Measurements from ENCODE around the gene RANBP2.
A peak's percentile ranks its signal among the peaks of the same experiment; 100 is the strongest.
"Not testable (repeated sequence)": the region's sequence is repeated elsewhere in the genome, so short reads cannot be mapped to it uniquely, and the experiment has no call there.

Gene RANBP2

DNA sequence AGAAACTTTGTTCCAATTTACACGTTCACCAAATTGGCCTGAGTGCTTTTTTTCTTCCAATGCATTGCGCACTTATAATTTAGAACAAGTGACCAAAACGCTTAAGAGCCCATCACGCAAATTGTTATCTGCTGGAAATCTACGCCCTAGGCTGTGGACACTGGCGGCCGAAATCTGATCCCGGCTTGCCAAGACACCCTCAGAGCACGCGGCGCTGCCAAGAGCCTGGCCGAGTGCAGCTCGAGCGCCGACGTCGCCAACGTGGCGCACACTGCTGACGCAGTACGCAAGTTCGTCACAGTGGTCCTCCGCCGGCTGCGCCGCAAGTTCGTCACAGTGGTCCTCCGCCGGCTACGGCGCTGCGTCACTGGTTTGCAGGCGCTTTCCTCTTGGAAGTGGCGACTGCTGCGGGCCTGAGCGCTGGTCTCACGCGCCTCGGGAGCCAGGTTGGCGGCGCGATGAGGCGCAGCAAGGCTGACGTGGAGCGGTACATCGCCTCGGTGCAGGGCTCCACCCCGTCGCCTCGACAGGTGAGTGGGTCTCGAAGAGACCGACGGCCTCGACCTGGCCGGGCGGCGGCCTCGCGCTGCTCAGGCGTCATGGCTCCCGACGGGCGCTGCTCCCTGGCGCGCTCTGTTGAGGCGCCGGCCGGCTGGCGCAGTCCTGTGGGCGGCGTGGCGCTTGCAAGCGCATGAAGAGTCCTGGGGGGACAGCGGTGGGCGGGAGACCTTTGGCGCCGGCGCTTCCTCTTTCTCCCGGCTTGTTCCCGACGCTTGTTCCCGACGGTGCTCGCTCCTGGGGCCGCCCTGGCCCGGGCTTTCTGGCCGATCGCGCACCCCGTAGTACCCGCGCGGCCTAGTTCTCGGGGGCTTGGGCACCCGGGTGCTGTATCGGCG lies at the start of gene RANBP2:
TSS of gene RANBP2 (plus strand) at position 334 of the 896 bp plus-strand sequence. CDS start at position 459, 125 bp downstream.
- peak; percentile 91 to 92 for DNase-seq

DNA sequence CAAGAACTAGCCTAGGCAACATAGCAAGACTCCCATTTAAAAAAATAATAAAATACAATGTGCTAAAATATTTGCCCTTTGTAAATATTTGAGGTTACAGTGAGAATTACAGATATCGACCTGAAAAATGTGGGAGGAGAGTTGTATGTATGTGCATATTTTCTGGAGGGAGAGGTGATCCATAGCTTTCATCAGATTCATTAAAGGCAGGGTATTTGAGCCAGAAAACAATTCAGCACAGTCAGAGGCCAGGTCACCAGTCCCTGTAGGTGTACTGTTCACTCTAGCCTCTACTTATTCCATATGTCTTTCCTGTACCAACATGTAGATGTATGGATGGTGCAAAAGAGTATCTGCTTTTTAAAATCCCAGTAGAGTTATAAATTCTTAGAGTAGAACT lies 49.0 kb upstream of the RANBP2 start:
- not testable (repeated sequence) for DNase-seq

DNA sequence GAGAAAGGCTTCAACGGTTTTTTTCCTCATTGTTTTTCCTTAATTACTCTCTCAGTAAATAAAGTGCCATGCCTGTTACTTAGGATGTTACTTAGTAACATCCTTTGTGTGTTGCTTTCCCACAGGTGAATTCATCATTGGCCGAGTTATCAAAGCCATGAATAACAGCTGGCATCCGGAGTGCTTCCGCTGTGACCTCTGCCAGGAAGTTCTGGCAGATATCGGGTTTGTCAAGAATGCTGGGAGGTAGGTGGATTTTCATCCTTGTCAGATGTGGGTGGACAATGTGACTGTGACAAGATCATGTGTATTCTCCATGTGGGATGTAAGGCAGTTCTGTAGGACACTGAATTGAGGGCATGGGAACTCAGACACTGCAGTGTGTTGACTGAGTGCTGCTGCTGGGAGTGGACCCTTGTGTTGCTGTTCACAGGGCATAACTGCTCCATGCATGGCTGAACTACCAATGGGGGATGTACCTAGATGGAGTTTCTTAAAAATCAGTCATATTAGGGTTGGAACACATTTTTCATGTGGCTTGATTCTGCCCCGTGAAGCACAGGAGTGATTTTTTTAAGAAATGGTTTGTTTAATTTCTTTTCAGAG lies 47.0 kb upstream of the RANBP2 start:
- DNase-seq, result not testable (repeated sequence)

DNA sequence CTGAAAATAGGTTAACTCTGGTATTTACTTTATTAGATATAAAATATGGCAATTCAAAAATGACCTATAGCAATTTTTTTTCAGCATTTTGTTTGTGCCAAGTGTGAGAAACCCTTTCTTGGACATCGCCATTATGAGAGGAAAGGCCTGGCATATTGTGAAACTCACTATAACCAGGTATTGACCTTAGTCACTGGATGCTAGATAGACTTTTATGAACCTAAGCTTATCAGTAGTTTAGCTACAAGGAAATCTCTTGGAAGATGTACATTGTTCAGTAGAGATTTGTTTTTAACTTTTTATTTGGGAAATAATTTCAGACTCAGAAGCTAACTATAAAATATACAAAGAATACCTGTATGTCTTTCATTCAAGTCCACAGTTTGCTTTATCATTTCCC lies 42.8 kb upstream of the RANBP2 start:
- DNase-seq, result not testable (repeated sequence)

DNA sequence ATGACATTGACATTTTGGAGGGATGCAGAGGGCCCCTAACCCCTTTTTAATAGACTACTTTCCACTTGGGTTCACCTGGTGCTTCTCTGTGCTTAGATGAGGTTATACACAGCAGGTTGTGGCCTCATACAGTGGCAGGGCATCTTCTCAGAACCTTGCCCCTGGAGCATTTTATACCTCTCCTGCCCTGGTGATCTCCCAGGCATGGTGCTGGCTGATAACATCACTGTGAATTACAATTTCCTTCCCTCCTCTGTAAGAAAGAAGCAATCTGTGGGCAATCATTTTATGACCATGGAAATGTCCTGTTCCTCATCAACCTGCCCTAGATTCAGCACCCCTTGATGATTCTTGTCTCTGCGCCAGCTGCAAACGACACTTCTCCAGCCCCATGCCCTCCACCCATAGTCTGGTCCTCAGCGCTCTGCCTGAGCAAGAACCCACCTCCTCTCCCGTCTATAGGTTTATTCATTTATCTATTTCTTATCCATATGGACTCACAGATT lies 42.0 kb upstream of the RANBP2 start:
- DNase-seq, result not testable (repeated sequence)

DNA sequence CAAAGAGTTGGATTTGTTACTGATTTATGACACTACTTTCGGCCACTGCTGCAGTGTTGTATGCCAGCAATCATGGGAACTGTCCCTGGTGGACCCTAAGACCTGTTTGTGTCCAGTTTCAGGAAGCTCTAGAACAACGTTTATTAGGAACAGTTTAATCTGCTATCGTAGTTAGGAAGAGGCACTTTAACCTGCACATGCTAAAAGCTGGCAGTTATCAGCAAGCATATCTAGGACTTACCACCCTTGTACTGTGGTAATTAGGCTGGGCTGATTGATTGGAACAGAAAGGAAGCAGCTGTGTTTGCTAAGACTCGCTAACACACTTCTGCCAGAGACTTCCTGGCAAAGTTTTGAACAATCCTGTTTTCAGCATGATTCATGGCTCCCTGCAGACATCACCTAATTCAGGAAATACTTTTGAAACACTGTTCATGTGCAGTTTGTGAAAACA lies 41.1 kb upstream of the RANBP2 start:
- DNase-seq, result not testable (repeated sequence)

DNA sequence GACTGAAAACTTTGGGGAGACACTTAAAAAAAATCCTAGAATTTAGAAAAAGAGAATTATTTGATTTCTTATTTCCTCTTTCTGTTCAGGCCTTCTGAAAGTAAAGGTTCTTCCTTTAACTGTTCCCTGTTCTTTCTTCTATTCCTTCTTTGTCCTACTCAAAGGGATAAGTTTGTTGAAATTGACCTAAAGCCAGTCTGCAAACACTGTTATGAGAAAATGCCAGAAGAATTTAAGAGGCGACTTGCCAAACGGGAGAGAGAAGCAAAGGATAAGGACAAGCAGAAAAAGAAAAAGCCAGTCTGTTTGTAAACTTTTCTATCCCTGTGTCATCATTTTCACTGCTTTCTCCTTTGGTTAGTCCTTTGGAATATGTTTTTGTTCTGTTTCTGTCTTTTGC lies 38.5 kb upstream of the RANBP2 start:
- DNase-seq, result not testable (repeated sequence)

DNA sequence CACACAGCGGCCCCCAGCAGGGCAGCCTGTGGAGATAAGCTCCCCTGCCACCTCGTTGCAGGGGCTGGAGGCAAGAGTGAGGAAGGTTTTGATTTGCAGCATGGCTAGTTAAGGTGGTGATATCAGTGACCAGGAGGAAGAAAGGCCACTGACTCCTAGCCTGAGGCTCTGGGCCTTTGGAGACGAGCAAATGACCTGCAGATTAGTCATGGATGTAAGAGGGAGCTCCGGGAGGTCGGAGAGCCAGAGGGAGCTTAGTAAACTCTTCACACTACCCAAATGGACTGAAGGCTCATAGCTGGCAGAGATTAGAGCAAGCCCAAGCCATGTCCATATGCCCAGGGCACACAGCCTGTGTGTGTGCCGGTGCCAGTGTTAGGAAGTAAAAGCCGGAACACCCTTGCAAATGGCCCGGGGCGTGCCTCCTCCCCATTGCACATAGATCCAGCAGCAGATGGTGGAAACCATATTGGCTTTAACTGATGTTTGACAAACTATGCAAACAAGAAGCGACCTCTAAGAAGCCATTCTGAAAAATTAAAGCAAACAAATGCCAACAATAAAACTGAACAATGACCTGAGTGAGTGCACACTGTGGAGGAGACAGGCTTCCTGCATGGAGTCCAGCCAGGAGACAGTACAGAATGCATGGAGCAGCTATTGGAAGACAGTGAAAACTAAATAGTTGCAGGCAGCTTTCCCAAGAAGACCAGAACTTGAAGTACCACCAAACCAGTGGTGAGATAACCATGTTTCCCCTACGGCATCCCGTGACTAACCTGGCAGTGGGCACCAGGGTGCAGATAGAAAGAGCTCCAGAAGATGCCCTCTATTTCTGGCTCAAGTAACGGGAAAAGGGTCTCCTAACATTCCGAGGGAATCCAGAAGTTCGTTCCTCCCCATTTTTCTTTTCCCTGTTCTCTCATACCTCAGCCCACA lies 30.2 kb upstream of the RANBP2 start:
- DNase-seq, result not testable (repeated sequence)

DNA sequence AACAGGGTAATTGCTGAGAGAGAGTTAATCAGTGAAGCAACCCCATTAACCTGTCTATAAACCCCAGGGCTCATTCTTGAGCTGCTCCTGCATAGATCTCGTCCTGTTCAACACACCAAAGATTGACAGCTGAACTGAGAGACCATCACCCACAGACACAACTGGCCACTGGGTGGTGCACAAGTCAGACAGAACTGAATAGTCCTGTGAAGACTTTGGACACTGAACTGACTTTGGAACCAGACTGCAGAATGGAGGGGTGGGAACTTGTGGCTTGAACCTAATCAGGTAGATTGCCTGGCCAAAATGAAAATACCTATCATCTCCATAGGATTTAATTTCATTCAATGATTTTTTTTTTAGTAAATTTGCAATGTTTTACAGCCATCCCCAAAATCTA lies 29.3 kb upstream of the RANBP2 start:
- not testable (repeated sequence) for DNase-seq

DNA sequence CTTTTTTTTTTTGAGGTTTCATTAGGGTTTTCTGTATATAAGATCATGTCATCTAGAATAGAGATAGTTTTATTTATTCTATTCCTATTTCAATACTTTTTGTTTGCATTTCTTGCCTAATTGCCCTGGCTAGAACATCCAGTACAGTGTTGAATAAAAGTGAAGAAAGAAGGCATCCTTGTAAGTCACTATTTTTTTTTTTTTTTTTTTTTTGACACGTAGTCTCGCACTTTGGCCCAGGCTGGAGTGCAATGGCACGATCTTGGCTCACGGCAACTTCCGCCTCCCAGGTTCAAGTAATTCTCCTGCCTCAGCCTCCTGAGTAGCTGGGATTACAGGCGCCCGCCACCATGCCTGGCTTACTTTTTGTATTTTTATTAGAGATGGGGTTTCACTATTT lies 27.8 kb upstream of the RANBP2 start:
- DNase-seq, result no peak

DNA sequence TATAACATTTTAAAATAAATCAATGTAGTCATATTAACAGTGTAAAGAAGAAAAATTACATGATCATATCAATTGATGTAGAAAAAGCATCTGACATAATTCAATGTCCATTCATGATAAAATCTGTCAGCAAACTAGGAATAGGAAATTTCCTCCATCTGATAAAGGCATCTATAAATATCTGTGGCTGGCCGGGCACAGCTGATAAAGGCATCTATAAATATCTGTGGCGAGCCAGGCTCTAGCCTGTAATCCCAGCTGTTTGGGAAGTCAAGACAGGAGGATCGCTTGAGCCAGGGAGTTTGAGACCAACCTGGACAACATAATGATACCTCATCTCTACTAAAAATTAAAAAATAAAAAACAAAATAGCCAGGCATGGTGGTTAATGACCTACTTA lies 18.1 kb upstream of the RANBP2 start:
- DNase-seq, result no peak

DNA sequence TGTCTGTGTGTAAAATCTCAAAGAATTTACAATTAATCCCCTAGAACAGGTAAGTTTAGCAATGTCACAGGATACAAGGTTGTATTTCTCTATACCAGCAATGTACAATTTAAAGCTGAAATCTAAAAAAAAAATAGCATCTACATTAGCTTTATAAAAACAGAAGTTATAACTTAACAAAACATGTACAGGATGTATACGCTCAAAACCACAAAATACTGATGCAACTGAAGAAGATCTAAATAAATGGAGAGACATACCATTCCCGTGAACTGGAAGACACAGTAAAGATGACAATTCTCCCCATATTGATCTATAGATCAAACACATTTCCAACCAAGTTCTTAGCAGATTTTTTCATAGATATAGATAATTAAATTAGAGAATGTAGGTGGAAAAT lies 17.5 kb upstream of the RANBP2 start:
- no peak for DNase-seq

DNA sequence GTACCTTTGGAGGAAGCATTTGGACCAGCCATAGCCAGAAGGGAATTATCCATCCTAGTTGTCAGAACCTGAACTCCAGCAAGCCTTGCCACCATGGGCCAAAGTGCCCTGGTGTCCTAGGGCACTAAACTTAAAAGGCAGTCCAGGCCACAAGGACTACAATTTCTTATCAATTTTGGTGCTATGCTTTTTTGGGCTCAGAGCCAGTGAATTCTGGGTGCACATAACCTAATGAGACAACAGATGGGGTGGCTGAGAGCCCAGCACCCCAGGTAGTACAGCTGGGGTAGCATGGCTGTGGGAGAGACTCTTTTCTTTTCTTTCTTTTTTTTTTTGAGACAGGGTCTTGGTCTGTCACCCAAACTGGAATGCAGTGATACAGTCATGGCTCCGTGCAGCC lies 14.4 kb upstream of the RANBP2 start:
- DNase-seq, result no peak

DNA sequence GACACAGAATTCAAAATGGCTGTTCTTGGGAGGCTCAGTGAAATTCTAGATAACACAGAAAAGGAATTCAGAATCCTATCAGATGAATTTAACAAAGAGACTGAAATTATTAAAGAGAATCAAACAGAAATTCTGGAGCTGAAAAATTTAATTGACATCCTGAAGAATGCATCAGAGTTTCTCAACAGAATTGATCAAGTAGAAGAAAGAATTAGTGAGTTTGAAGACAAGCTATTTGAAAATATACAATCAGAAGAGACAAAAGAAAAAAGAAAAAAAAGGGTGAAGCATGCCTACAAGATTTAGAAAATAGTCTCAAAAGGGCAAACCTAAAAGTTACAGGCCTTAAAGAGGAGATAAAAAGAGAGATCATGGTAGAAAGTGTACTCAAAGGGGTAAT lies 12.0 kb upstream of the RANBP2 start:
- no peak for DNase-seq

DNA sequence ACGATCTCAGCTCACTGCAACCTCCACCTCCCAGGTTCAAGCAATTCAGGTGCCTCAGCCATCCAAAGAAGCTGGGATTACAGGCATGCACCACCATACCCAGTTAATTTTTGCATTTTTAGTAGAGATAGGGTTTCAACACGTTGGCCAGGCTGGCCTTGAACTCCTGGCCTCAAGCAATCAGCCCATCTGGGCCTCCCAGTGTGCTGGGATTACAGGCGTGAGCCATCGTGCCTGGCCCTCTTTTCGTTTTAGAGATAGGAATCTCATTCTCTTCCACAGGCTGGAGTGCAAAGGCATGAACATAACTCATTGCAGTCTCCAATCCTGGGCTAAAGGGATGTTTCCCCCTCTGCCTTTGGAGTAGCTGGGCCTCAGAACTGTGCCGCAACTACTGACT lies 2.3 kb upstream of the RANBP2 start:
- DNase-seq, result not testable (repeated sequence)

DNA sequence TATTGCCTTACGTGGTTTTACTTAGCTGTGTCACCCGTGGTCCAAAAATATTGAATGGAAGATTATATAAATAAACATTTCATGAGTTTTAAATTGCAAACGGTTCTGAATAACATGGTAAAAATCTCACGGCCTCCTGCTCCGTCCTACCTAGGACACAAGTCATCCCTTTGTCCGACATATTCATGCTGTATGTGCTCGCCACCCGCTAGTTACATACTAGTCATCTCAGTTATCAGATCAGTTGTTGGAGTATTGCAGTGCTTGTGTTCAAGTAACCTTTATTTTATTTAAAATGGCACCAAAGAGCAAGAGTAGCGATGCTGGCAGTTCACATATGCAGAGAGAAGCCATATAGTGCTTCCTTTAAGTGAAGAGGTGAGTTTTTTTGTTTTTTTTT lies 6.8 kb downstream of the RANBP2 start:
- not testable (repeated sequence) for DNase-seq

DNA sequence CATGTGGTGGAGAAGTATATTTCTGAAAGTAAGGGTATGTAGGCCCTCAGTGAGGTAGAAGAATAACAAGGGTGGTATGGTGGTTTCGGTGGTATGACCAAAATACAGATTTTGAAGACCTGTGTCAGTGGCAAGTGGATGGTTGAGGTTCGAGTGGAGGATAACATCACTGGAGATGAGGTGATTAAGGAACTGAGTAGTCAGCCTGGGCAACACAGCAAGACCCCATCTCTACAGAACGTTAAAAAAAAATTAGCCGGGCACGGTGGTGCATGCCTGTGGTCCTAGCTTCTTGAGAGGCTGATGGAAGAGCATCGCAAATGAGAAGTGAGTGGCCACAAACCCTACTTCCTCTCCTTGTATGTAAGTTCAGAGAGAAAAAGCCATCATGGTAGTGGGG lies 15.4 kb downstream of the RANBP2 start:
- DNase-seq, result not testable (repeated sequence)

DNA sequence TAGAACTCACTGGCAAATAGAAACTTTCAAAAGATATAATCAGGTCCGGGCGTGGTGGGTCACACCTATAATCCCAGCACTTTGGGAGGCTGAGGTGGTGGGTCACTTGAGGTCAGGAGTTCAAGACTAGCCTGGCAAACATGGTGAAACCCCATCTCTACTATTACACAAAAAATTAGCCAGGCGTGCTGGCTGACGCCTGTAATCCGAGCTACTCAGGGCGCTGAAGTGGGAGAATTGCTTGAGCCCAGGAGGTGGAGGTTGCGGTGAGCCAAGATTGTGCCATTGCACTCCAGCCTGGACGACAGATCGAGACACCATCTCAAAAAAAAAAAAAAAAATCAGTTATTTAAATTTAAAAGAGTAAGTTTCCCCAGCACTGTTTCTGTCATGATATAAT lies 38.7 kb downstream of the RANBP2 start:
- DNase-seq, result not testable (repeated sequence)

DNA sequence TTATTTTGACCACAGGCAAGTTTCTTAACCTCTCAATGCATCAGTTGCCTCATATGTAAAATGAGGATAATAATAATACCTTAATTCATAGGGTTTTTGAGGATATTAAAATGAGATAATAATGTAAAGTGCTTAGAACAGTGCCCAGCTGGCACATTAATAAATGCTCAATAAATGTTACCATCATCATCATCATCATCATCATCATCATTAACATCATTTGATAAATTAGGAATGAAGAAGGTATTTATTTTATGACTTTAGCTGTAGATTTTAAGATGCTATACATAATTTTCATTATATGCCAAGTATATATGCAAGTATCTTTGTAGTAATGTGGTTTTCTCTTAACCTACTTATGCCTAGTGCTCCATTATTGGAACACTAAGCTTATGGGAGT lies 43.3 kb downstream of the RANBP2 start:
- not testable (repeated sequence) for DNase-seq

DNA sequence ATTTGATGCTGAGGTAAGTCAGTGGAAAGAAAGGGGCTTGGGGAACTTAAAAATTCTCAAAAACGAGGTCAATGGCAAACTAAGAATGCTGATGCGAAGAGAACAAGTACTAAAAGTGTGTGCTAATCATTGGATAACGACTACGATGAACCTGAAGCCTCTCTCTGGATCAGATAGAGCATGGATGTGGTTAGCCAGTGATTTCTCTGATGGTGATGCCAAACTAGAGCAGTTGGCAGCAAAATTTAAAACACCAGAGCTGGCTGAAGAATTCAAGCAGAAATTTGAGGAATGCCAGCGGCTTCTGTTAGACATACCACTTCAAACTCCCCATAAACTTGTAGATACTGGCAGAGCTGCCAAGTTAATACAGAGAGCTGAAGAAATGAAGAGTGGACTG lies 47.4 kb downstream of the RANBP2 start:
- DNase-seq, result not testable (repeated sequence)

DNA sequence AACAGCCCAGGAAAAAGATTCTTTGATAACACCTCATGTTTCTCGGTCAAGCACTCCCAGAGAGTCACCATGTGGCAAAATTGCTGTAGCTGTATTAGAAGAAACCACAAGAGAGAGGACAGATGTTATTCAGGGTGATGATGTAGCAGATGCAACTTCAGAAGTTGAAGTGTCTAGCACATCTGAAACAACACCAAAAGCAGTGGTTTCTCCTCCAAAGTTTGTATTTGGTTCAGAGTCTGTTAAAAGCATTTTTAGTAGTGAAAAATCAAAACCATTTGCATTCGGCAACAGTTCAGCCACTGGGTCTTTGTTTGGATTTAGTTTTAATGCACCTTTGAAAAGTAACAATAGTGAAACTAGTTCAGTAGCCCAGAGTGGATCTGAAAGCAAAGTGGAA lies 48.6 kb downstream of the RANBP2 start:
- DNase-seq, result not testable (repeated sequence)

DNA sequence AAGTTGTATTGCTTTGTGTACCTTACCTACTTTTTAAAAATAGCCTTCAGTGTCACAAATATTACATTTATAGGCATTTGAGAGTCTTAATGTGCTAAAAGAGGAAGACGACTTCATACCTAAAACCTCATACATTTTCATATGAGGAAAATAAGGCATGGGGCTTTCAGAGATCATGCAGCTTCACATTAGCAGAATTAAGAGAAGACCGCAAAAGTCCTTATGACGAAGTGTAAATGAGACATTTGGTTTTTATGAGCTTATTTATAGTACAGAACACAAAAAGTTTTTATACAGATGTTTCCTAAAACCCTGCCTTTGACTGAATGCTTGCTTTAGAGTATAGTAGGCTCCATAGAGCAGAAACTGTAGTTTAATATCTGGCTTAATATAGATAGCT lies 57.2 kb downstream of the RANBP2 start:
- no peak for DNase-seq

DNA sequence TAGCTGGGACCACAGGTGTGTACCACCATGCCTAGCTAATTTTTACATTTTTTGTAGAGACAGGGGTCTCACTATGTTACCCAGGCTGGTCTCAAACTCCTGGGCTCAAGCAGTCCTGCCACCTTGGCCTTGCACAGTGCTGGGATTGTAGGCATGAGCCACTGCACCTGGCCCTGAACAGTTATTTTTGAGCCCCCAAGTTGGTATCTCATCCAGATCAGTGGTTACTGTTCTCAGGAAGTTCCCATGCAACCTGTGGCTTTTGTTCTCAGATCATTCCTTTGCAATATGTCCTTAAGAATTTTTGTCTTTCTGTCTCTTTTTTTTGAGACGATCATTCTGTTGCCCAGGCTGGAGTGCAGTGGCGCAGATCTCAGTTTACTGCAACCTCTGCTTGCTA lies 59.6 kb downstream of the RANBP2 start:
- DNase-seq, result no peak
